HTERT RPE-1 (cell line): Measurements from ENCODE around the gene RPS6KA4.

Experiments used
- in situ Hi-C: fragments of 300-500 bp; cut with MboI; formaldehyde crosslinking; loops from 4 replicates; pipeline ENCODE4 v1.14.3; 2020; ENCODE audit warnings: low sequenced_read_pairs

The RPS6KA4 gene

GRCh38 chr11:64344787-64345186, 14.2 kb upstream of the RPS6KA4 start:
- in situ Hi-C loops = no loop called here

- in situ Hi-C loops = no loop called here
These were observed 11.6 kb upstream of the RPS6KA4 start for GRCh38 chr11:64347193-64347867.

GRCh38 chr11:64348383-64349024, 10.5 kb upstream of the RPS6KA4 start:
- in situ Hi-C loops = no loop called here

- in situ Hi-C loops = no loop called here
These were observed 10.0 kb upstream of the RPS6KA4 start for GRCh38 chr11:64349025-64349387.

- in situ Hi-C loops = no loop called here
These were observed 9.6 kb upstream of the RPS6KA4 start for GRCh38 chr11:64349404-64349803.

GRCh38 chr11:64351136-64351631, 7.8 kb upstream of the RPS6KA4 start:
- in situ Hi-C loops = no loop called here

GRCh38 chr11:64352099-64352994, 6.6 kb upstream of the RPS6KA4 start:
- in situ Hi-C loops = no loop called here

GRCh38 chr11:64352995-64353714, 5.8 kb upstream of the RPS6KA4 start:
- in situ Hi-C loops = no loop called here

- in situ Hi-C loops = no loop called here
These were observed 5.1 kb upstream of the RPS6KA4 start for GRCh38 chr11:64353715-64354506.

- in situ Hi-C loops = no loop called here
These were observed 3.7 kb upstream of the RPS6KA4 start for GRCh38 chr11:64355078-64355940.

- in situ Hi-C loops = no loop called here
These were observed 2.2 kb upstream of the RPS6KA4 start for GRCh38 chr11:64356498-64357411.

- in situ Hi-C loops = no loop called here
These were observed 1.5 kb upstream of the RPS6KA4 start for GRCh38 chr11:64357446-64357845.

GRCh38 chr11:64357904-64358535, 942 bp upstream of the RPS6KA4 start:
- in situ Hi-C loops = no loop called here

GRCh38 chr11:64358536-64358906, 441 bp upstream of the RPS6KA4 start:
- in situ Hi-C loops = no loop called here

GRCh38 chr11:64359712-64360445, 917 bp downstream of the RPS6KA4 start:
- in situ Hi-C loops = no loop called here

- in situ Hi-C loops = no loop called here
These were observed 1.5 kb downstream of the RPS6KA4 start for GRCh38 chr11:64360448-64360921.

GRCh38 chr11:64361659-64362058, 2.7 kb downstream of the RPS6KA4 start:
- in situ Hi-C loops = no loop called here
